Peyer's patch (tissue), 4 donors: ENCODE measurements around the gene CDH4.

ENCODE experiments used
- CTCF ChIP-seq, 6 experiments: fragments of 450-650 bp in 4 of 6; fragments of 200-600 bp in 2 of 6; sonication (generic) in 1 of 6; IDR thresholded peaks; one replicate each; pipeline ENCODE4 v1.5.1; 2017 to 2019; ENCODE audit warnings: antibody characterized with exemption in 6 of 6, mild to moderate bottlenecking in 3 of 6, moderate library complexity in 1 of 6
- POLR2A ChIP-seq, 2 donors: fragments of 450-650 bp; IDR thresholded peaks; one replicate each; pipeline ENCODE4 v1.5.1; 2017; ENCODE audit warnings: antibody characterized with exemption in 2 of 2, mild to moderate bottlenecking in 2 of 2, moderate library complexity in 2 of 2

DNA sequence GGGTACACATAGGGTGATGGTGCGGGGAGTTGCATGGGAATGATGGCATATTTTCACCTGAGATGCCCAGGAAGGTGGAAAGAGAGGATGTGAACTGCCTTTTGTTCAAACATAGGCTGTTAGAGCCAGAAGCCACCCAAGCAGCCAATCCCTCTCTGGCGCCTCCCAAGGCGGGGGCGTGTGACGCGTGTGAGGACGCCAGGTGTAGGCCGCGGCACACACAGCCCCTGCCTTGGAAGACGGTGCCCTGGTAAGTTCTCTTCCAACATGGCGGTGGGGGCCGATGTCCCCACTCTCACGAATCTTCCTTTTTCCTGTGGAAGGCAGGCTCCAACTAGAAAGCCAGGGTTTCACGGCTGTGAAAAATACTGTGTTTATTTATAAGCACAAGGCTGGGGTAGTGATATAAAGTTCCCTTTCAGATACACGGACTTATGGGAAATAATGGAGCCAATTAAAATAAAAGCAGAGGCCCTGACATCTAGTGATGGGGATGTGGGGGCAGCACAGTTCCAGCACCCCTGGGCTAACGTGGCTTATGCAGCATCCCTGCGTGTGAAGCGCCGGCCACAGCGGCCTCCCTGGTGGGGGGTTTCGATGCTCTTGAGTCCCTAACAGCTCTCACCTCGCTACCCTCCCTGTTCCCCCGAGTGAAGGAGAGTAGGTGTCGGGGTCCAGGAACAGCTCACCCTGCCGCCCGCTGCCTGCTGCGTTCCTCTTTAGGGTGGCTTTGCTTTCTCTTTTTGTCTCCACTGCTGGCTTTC is 28.3 kb downstream of the CDH4 start:
- no peak for TF ChIP-seq CTCF (IDR thresholded peaks at IDR 0.05)
- no peak for TF ChIP-seq POLR2A (IDR thresholded peaks at IDR 0.05)
